Activated naive CD8-positive, alpha-beta T cell (primary cell): ENCODE measurements around the gene TTC28.

Experiments
- H3K27ac Mint-ChIP-seq: one replicate; pipeline ENCODE4 v1.8.0; 2021; ENCODE audit warnings: mixed read lengths
- H3K27me3 Mint-ChIP-seq: one replicate; pipeline ENCODE4 v1.8.0; 2021; ENCODE audit warnings: mixed read lengths
- H3K36me3 Mint-ChIP-seq: one replicate; pipeline ENCODE4 v1.8.0; 2021; ENCODE audit warnings: mixed read lengths
- H3K4me1 Mint-ChIP-seq: one replicate; pipeline ENCODE4 v1.8.0; 2021; ENCODE audit warnings: low read depth, mixed read lengths
- H3K4me3 Mint-ChIP-seq: one replicate; pipeline ENCODE4 v1.8.0; 2021; ENCODE audit warnings: mild to moderate bottlenecking, mixed read lengths
- H3K9me3 Mint-ChIP-seq: one replicate; pipeline ENCODE4 v1.8.0; 2021; ENCODE audit warnings: low read depth, mixed read lengths

Gene TTC28

DNA sequence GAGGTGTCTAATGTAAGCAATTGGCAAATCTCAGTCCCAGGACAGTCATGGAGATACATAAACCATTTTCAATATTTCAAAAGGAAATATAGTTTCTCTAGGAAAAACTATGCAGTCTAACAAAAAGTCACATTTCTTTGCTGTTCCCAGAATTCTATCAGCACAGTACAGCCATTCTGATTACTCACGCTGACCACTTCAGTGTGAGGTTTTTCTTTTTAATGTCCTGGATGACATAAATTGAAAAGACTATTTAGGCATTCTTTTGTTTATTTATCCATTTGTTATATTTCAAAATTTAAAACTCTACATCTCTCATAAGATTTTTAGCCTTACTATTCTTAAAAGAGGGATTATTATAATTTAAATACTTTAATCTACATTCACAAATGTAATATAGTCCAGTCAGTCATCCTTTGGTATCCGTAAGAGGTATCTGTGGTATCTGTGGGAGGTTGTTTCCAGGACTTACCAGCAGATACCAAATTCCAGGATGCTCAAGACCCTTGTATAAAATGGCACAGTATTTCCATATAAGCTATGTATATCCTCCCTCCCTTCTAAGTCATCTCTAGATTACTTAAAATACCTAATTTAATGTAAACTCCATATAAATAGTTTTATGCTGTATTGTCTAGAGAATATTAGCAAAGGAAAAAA, 429.5 kb downstream of the TTC28 start:
- peaks cover 2% of the 10 kb centered on the region for H3K36me3 Mint-ChIP-seq
- no peak overlapping the region for H3K27ac Mint-ChIP-seq
- H3K27me3 Mint-ChIP-seq, result peaks cover 3% of the 10 kb centered on the region
- H3K4me3 Mint-ChIP-seq, result no peak overlapping the region
- H3K4me1 Mint-ChIP-seq, result no peaks in the 10 kb centered on the region
- no peaks in the 10 kb centered on the region for H3K9me3 Mint-ChIP-seq

- Mint-ChIP-seq H3K27me3 (peaks cover 3% of the 10 kb centered on the region), H3K36me3 (no peaks in the 10 kb centered on the region), H3K4me3 (no peak overlapping the region), H3K27ac (no peak overlapping the region), H3K9me3 (no peaks in the 10 kb centered on the region), H3K4me1 (no peaks in the 10 kb centered on the region)
Measured at GRCh38 chr22:28249402-28249801, 430.2 kb downstream of the TTC28 start.

DNA sequence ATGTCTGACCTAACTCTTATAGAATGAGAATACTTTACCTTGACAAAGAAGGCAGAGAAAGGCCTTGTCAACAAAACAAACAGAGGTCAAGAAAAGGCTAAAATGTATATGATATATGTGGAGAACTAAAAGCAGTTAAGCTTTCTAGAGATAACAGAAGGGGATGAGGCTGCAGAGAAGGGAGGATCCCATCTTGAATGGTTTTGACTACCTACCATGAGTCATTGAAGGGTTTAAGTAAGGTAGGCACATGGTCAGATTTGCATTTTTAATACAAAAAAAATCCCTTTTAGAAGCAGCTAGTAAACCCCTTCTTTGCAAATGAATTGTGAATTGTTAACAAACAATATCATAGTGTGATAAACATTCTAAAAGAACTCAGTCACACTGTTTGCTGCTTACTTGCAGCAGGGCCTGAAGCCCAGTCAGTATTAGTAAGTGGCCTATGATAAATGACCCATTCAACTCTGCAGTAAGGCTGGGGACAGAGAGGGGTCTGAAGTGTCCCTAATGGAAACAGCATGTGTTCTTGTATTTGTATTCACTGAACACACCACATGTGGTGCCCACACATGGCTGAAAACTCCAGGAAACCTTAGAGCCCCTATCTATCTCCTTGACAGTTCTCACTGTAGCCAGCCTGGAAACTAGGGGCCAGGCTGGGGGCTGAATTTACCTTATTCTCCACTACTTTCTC, 431.8 kb downstream of the TTC28 start:
- H3K9me3 Mint-ChIP-seq, result no peaks in the 10 kb centered on the region
- no peak overlapping the region for H3K4me3 Mint-ChIP-seq
- no peaks in the 10 kb centered on the region for H3K4me1 Mint-ChIP-seq
- H3K27ac Mint-ChIP-seq, result no peak overlapping the region
- H3K27me3 Mint-ChIP-seq, result peaks cover 3% of the 10 kb centered on the region
- H3K36me3 Mint-ChIP-seq, result no peaks in the 10 kb centered on the region

- H3K27ac Mint-ChIP-seq, result no peak overlapping the region
- H3K4me1 Mint-ChIP-seq, result no peaks in the 10 kb centered on the region
- H3K36me3 Mint-ChIP-seq, result no peaks in the 10 kb centered on the region
- no peaks in the 10 kb centered on the region for H3K9me3 Mint-ChIP-seq
- H3K4me3 Mint-ChIP-seq, result no peak overlapping the region
- peaks cover 3% of the 10 kb centered on the region for H3K27me3 Mint-ChIP-seq
Measured at GRCh38 chr22:28247136-28247535, 432.5 kb downstream of the TTC28 start.

- Mint-ChIP-seq H3K36me3 (no peaks in the 10 kb centered on the region), H3K4me3 (no peak overlapping the region), H3K27me3 (peaks cover 3% of the 10 kb centered on the region), H3K27ac (no peak overlapping the region), H3K4me1 (no peaks in the 10 kb centered on the region), H3K9me3 (no peaks in the 10 kb centered on the region)
Measured at GRCh38 chr22:28246397-28246796, 433.2 kb downstream of the TTC28 start.

- Mint-ChIP-seq H3K36me3 (no peaks in the 10 kb centered on the region), H3K4me1 (no peaks in the 10 kb centered on the region), H3K27ac (no peak overlapping the region), H3K4me3 (no peak overlapping the region), H3K9me3 (no peaks in the 10 kb centered on the region), H3K27me3 (peaks cover 3% of the 10 kb centered on the region)
Measured at GRCh38 chr22:28245579-28246224, 433.9 kb downstream of the TTC28 start.

- Mint-ChIP-seq H3K4me1 (no peaks in the 10 kb centered on the region), H3K9me3 (no peaks in the 10 kb centered on the region), H3K27ac (no peak overlapping the region), H3K27me3 (peaks cover 3% of the 10 kb centered on the region), H3K4me3 (no peak overlapping the region), H3K36me3 (no peaks in the 10 kb centered on the region)
Measured at GRCh38 chr22:28244757-28245156, 434.9 kb downstream of the TTC28 start.

DNA sequence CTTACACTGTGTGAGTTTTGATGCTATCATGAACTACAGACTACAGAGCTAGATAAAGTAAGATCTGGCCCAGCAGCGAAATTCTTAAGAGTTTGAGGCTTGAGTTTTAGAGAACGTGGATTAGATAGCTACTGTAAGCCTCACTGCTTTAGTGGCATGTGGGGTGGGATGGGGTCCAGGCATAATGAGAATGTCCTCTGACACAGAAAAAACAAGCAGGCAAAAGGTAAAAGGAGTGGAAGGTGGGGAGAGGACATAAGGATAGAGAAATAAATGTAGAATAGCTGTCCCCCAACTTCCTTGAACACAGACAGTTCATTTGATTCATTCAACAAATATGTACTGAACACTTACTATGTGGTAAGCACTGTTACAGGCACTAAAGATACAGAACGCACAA, 436.1 kb downstream of the TTC28 start:
- no peaks in the 10 kb centered on the region for H3K9me3 Mint-ChIP-seq
- H3K4me1 Mint-ChIP-seq, result no peaks in the 10 kb centered on the region
- peaks cover 3% of the 10 kb centered on the region for H3K27me3 Mint-ChIP-seq
- no peaks in the 10 kb centered on the region for H3K36me3 Mint-ChIP-seq
- H3K4me3 Mint-ChIP-seq, result no peak overlapping the region
- no peak overlapping the region for H3K27ac Mint-ChIP-seq

DNA sequence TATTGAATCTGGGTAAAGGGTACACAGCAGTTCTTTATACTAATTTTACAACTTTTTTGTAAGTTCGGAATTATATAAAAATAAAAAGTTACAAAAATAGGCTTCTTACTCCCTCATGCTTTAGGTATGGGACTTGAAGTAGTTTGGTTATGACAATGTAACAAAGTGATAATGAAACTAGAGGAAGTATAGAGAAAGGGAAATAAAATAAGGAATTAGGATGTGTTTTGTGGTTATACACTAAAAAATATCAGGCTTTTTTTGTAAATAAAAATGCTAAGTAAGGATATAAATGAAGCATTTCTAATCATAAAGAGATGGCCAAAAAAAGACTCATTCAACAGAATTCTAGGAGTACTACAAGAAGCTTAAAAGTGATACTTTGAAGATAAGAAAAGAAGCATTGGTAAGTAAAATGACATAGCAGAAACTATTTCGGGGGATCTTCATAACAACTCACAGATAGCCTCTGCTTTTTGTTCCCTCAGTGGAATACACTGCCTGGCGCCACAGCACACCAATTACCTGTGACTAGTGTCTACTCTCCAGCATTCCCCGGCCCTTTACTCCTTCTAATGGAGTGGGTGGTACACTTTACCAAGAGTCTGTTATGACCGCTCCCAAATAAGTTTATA, 437.9 kb downstream of the TTC28 start:
- H3K9me3 Mint-ChIP-seq, result no peaks in the 10 kb centered on the region
- no peak overlapping the region for H3K4me3 Mint-ChIP-seq
- no peaks in the 10 kb centered on the region for H3K27me3 Mint-ChIP-seq
- H3K27ac Mint-ChIP-seq, result no peak overlapping the region
- no peaks in the 10 kb centered on the region for H3K36me3 Mint-ChIP-seq
- H3K4me1 Mint-ChIP-seq, result no peaks in the 10 kb centered on the region

DNA sequence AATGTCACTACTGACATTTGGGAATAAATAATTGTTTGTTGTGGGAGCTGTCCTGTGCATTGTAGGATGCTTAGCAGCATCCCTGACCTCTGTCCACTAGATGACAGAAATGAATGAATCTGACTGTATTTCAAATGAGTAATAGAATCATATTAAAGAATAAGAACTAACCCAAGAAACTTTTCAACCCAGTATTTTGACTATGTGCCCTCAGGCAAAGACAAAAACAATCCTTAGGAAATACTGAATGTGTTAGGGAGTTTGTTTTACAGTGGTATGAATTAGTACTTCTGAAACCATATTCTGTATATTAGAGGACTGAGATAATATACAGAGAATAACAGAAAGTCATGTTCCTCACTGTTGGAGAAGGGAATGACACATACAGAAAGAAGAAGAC, 439.7 kb downstream of the TTC28 start:
- H3K27ac Mint-ChIP-seq, result no peak overlapping the region
- H3K9me3 Mint-ChIP-seq, result no peaks in the 10 kb centered on the region
- H3K4me3 Mint-ChIP-seq, result no peak overlapping the region
- no peaks in the 10 kb centered on the region for H3K36me3 Mint-ChIP-seq
- no peaks in the 10 kb centered on the region for H3K4me1 Mint-ChIP-seq
- H3K27me3 Mint-ChIP-seq, result no peaks in the 10 kb centered on the region

DNA sequence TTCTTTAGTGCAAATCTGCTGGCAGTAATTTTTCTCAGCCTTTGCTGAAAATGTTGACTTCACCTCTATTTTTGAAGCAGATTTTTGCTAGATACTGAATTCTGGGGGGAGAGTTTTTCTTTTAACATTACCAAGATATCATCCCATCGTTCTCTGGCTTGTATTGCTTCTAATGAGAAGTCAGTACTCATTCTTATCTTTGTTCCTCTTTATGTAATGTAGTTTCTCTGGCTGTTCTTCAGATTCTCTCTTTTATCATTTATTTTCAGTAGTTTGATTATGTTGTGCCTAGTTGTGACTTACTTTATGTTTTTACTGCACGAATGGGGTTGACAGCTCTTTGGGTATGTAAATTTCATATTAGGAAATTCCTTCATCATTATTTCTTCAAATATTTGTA, 441.9 kb downstream of the TTC28 start:
- H3K36me3 Mint-ChIP-seq, result no peaks in the 10 kb centered on the region
- no peak overlapping the region for H3K27ac Mint-ChIP-seq
- H3K9me3 Mint-ChIP-seq, result no peaks in the 10 kb centered on the region
- H3K4me3 Mint-ChIP-seq, result no peak overlapping the region
- no peaks in the 10 kb centered on the region for H3K27me3 Mint-ChIP-seq
- H3K4me1 Mint-ChIP-seq, result no peaks in the 10 kb centered on the region

- Mint-ChIP-seq H3K4me1 (no peaks in the 10 kb centered on the region), H3K9me3 (no peaks in the 10 kb centered on the region), H3K36me3 (no peaks in the 10 kb centered on the region), H3K27me3 (no peaks in the 10 kb centered on the region), H3K4me3 (no peak overlapping the region), H3K27ac (no peak overlapping the region)
Measured at GRCh38 chr22:28237112-28237511, 442.5 kb downstream of the TTC28 start.

DNA sequence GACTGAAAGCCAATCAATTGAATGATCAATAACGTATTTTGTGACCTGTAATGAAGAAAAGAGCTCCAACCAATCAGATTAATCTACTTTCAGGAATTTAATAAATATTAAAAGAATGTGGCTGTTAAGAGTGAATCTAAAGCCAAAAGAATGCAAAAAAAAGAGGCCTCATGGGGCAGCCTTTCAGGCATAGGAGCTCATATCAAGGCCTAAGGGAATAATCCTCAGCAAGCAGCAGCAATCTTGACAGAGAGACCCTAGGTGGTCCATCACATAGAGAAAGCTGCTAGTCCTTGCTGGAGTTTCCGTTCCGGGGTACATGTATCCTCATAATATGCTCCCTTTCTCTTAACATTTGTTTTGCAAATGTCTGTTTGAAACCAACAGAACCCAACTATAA, 447.4 kb downstream of the TTC28 start:
- Mint-ChIP-seq H3K27ac (no peak overlapping the region), H3K4me1 (no peaks in the 10 kb centered on the region), H3K4me3 (no peak overlapping the region), H3K36me3 (no peaks in the 10 kb centered on the region), H3K27me3 (no peaks in the 10 kb centered on the region), H3K9me3 (no peaks in the 10 kb centered on the region)

DNA sequence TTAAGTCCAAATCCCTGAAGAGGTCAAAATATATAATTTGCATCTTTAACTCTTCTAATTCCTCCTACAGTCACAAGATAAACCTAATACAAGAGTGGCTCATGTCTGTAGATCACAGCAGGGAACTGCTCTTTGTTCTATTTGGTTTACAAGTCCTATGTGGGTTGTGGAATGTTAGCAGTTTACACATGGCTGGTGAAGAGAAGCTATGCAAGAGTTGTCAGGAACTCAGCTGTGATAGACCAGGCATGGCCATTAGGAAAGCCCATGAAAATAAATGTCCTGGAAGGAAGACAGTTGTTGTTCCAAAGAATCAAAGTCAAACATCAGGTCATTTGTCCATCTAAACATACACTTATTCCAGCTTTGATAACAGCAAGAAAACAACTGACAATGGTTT, 448.2 kb downstream of the TTC28 start:
- no peak overlapping the region for H3K4me3 Mint-ChIP-seq
- H3K36me3 Mint-ChIP-seq, result no peaks in the 10 kb centered on the region
- no peaks in the 10 kb centered on the region for H3K4me1 Mint-ChIP-seq
- no peaks in the 10 kb centered on the region for H3K9me3 Mint-ChIP-seq
- no peak overlapping the region for H3K27ac Mint-ChIP-seq
- H3K27me3 Mint-ChIP-seq, result no peaks in the 10 kb centered on the region

DNA sequence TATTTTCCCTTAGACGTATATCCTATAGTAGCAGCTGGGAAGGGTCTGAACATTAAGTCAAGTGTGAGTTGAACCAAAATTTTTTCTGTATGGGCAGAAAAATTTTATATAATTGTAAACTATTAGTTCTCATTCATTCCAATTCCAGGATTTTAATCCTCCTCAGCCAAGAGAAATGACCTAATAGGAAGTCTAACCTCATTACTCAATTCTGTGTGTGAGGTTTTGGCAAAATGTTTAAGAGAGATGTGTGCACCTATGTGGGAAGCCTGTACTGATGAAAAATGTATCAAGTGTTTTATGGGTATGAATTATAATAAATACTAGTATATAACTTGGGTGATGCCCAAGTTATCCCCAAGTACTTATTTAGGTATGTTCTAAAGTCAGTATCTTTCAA, 449.0 kb downstream of the TTC28 start:
- Mint-ChIP-seq H3K4me1 (no peaks in the 10 kb centered on the region), H3K27me3 (no peaks in the 10 kb centered on the region), H3K27ac (no peak overlapping the region), H3K9me3 (no peaks in the 10 kb centered on the region), H3K36me3 (no peaks in the 10 kb centered on the region), H3K4me3 (no peak overlapping the region)
